HG02759 (cell line): ENCODE results near the gene EML2.
A peak's percentile ranks its signal among the peaks of the same experiment; 100 is the strongest.
"Not testable (repeated sequence)": the region's sequence is repeated elsewhere in the genome, so short reads cannot be mapped to it uniquely, and the experiment has no call there.

Experiments
- ATAC-seq: cut with Tn5 transposase; IDR thresholded peaks from one replicate; pipeline ENCODE4 v1.9.1; 2021; ENCODE audit warnings: mild to moderate bottlenecking, moderate library complexity; ENCODE audit not compliant: unreplicated experiment

Gene EML2

GRCh38 chr19:45655073-45655472, 15.9 kb upstream of the EML2 start:
- ATAC-seq: no peak

- no peak for ATAC-seq
Observed at GRCh38 chr19:45653634-45654033, 14.4 kb upstream of the EML2 start.

GRCh38 chr19:45650722-45651121, 11.5 kb upstream of the EML2 start:
- no peak for ATAC-seq

- no peak for ATAC-seq
Observed at GRCh38 chr19:45646345-45646698, 7.1 kb upstream of the EML2 start.

GRCh38 chr19:45645631-45646344, 6.6 kb upstream of the EML2 start:
- ATAC-seq: peak; percentile 41

DNA sequence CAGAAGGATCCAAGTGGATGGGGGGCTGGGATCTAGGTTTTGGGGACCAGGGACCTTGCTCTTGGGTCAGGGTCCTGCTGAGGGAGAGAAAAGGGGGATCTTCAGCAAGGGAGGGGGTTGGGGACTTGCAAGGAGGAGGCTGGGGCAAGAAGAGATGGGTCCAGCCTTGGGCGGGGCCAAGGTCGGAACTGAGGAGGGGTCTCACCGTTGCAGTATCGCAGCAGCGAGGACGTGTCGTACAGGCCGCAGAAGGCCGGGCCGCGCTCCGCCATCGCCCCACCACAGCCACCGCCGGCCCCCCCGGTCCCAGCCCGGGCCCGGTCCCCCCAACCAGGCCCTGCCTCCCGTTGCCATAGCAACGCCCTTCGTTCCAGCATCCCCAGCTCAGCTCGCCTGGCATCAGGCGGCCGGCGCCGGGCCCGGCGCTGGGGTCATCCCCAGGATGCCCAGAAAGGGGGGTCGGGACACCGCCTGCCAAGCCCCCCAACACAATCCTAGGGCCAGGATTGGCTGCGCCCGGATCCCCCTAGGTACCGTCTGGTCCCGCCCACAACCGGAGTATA, 6.0 kb upstream of the EML2 start:
- ATAC-seq: no peak

DNA sequence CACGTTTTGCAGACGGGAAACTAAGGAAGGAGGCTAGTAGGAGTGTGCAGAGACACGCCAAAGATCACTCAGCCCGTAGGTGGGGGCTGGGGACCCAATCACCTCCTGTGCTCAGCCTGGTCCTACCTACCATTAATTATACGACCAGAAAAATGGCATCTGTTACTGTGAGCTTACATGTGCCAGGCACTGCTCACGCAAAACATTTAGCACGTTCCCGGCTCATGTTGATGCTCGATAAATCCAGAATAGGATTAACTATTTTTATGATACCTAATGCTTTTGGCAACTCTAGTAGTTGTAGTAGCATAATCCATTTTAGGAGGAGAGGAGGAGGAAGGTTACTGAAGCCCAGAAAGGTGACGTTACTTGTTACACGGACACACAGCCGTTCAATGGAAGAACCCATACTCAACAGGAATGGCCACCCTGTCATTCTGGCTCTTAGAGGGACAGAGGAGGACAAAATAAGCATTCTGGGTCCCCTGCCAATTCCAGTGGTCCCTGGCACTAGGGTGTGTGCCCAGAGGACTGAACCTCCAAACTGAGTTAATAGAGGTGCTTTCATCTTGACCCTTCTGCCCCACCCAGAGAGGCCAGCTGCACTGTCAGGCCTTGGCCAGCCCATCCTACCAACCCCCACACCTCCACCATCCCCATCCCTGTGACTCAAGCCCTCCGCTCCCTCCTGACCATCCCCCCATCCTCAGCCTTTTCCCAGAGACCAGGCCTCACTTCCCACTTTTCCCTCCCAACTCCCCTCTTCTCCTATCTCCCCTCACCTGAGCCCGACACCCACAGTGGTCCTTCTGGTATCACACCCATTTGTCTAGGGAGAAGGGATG, 5.0 kb upstream of the EML2 start:
- no peak for ATAC-seq

GRCh38 chr19:45643024-45643926, 4.1 kb upstream of the EML2 start:
- peak; percentile 23 for ATAC-seq

GRCh38 chr19:45641274-45642105, 2.3 kb upstream of the EML2 start:
- peak; percentile 43 for ATAC-seq

DNA sequence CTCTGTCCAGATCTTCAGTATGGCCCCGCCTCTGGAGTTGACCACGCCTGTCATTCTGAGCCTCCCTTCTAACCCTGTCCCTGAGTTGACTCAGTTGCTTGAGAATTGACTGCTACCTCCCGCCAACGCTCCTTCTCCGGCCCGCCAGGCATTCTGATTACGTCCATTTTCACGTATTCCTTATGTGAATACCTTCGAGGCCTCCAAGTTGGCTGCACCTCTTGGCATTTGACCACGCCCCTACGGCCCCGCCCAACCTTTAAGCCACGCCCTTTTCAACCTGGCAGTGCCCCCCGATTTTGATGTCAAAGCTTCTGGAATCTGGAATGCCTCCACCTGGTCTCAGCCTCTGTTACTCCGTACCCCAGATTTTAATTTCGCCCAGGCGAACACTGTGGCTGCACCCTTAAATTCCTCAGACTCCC, 1.7 kb upstream of the EML2 start:
- no peak for ATAC-seq

- no peak for ATAC-seq
Observed at GRCh38 chr19:45637890-45638667, 1.1 kb downstream of the EML2 start.

GRCh38 chr19:45636902-45637301, 2.3 kb downstream of the EML2 start:
- no peak for ATAC-seq

- ATAC-seq: no peak
Observed at GRCh38 chr19:45636275-45636674, 2.9 kb downstream of the EML2 start.

- no peak for ATAC-seq
Observed at GRCh38 chr19:45632468-45633196, 6.6 kb downstream of the EML2 start.

DNA sequence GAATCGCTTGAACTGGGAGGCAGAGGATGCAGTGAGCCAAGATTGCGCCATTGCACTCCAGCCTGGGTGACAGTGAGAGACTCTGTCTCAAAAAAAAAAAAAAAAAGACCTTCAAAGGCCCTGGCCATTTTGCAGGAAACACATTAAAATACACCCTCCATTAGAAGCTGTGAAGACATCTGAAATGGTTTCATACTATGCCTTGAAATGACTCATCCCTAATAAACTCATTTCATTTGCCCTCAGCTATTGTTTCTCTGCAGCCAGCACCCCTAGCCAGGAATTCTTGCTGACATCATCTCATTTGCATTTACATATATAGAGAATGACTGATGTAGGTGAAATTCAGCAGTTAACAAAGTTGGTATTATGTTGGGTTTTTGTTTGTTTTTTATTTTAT, 8.7 kb downstream of the EML2 start:
- no peak for ATAC-seq

- ATAC-seq: no peak
Observed at GRCh38 chr19:45629704-45630103, 9.5 kb downstream of the EML2 start.

GRCh38 chr19:45628219-45628618, 11.0 kb downstream of the EML2 start:
- not testable (repeated sequence) for ATAC-seq

DNA sequence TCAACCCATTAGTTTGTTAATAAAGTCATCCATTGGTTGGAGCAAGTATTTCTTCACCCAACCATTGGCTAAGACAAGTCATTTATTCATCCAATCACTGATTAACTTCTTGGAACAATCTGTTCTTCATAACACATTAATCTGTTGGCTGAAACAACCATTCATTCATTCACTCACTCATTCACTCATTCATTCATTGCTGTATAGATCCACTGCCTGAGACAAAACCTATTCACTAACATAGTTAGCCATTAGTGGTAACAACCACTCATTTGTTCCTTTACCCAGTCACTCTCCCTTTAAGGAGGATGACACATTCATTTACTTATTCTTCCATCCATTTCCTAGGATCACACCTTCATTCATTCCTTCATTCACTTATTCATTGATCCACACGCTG, 15.2 kb downstream of the EML2 start:
- no peak for ATAC-seq
